K562 (cell line): ENCODE measurements around the gene GTF2A1. TPM values are rescaled to one million over a fixed set of nuclear protein-coding genes. Genes with fewer than 3 reads are reported as not detected.

Experiments used
- ADNP ChIP-seq: fragments of 200-800 bp; sonication (Bioruptor generic); IDR thresholded peaks from 2 replicates; pipeline ENCODE4 v1.6.1; 2016; ENCODE audit warnings: missing genetic modification characterization, missing compliant biosample characterization
- DIDO1 ChIP-seq: fragments of 450-650 bp; IDR thresholded peaks from 2 replicates; pipeline ENCODE4 v1.6.1; 2016; ENCODE audit warnings: low read depth, missing biosample characterization, missing genetic modification characterization
- EP400 ChIP-seq: fragments of 450-650 bp; IDR thresholded peaks from 2 replicates; pipeline ENCODE4 v1.6.1; 2017; ENCODE audit warnings: antibody characterized with exemption, mild to moderate bottlenecking, moderate library complexity
- HDAC3 ChIP-seq: fragments of 450-650 bp; IDR thresholded peaks from 2 replicates; pipeline ENCODE4 v1.6.1; 2018; ENCODE audit warnings: borderline replicate concordance, mild to moderate bottlenecking, moderate library complexity; ENCODE audit not compliant: partially characterized antibody
- NCOA6 ChIP-seq: fragments of 450-650 bp; IDR thresholded peaks from 2 replicates; pipeline ENCODE4 v1.6.1; 2017; ENCODE audit warnings: mild to moderate bottlenecking
- POLR2G ChIP-seq: fragments of 200-400 bp; formaldehyde crosslinking; IDR thresholded peaks from 2 replicates; pipeline ENCODE4 v1.6.1; 2017; ENCODE audit warnings: low read depth, mild to moderate bottlenecking, antibody characterized with exemption, low read length, moderate library complexity
- TRIM28 ChIP-seq: fragments of 450-650 bp; IDR thresholded peaks from 2 replicates; pipeline ENCODE4 v1.6.1; 2017
- UBTF ChIP-seq, 2 experiments: IDR thresholded peaks; 2 replicates each; pipeline ENCODE4 v1.6.1; 2012; ENCODE audit warnings: improper control_type of control experiment in 2 of 2, low read depth in 2 of 2, low read length in 2 of 2, borderline replicate concordance in 1 of 2
- polyA plus RNA-seq, 8 experiments: library from polyadenylated mRNA; depleted of rRNA in 4 of 8; stranded (reverse) in 5 of 8; unstranded in 3 of 8; fragments of >200 nt; fragmentation: Nextera tagmentation in 2 of 8; fragmentation: Illumina TruSeq in 1 of 8; extraction: Ambion mirVana in 2 of 8; extraction: Trizol in 1 of 8; gene quantifications; 2 replicates each; pipeline versions ENCODE4 v1.2.1 to v1.2.3, GENCODE V29; 2011 to 2014; ENCODE audit warnings: inconsistent platforms in 1 of 8, missing spikeins in 1 of 8
- total RNA-seq, 7 experiments: library from RNA; depleted of rRNA in 6 of 7; stranded (reverse); fragments of >200 nt in 6 of 7; fragmentation: Illumina TruSeq in 2 of 7; extraction: Trizol in 2 of 7; gene quantifications; 2 replicates each; pipeline versions ENCODE4 v1.2.1 to v1.2.3, GENCODE V29; 2011 to 2021; ENCODE audit warnings: low replicate concordance in 1 of 7
- TF ChIP-seq, protein P1 (sequence below): IDR thresholded peaks from 2 replicates; pipeline ENCODE4 v1.6.1; 2014; ENCODE audit warnings: antibody characterized with exemption
- TF ChIP-seq, protein P2 (sequence below): conservative IDR thresholded peaks from 2 replicates; pipeline ENCODE4 v1.6.1; 2011; ENCODE audit warnings: low read depth, mild to moderate bottlenecking, low read length; ENCODE audit not compliant: control insufficient read depth

The GTF2A1 gene
- total and polyA plus RNA-seq, 9 of the 15 experiments (the other 6 are each of a cell fraction or from before 2014, with no cell fraction given), result 3.4 to 22.8 (median 14.7) TPM

- TF ChIP-seq, protein P1, sequence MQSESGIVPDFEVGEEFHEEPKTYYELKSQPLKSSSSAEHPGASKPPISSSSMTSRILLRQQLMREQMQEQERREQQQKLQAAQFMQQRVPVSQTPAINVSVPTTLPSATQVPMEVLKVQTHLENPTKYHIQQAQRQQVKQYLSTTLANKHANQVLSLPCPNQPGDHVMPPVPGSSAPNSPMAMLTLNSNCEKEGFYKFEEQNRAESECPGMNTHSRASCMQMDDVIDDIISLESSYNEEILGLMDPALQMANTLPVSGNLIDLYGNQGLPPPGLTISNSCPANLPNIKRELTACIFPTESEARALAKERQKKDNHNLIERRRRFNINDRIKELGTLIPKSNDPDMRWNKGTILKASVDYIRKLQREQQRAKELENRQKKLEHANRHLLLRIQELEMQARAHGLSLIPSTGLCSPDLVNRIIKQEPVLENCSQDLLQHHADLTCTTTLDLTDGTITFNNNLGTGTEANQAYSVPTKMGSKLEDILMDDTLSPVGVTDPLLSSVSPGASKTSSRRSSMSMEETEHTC, result no peak
- no peak for TF ChIP-seq DIDO1 (tag)
- TF ChIP-seq EP400, result no peak
- no peak for TF ChIP-seq POLR2G
- no peak for TF ChIP-seq NCOA6
- no peak for TF ChIP-seq UBTF (IDR thresholded peaks at IDR 0.05; ENCODE audit: borderline replicate concordance in 1 of 2, low read depth in 2 of 2, low read length in 2 of 2)
- no peak for TF ChIP-seq ADNP (tag)
- no peak for TF ChIP-seq TRIM28
- no peak for TF ChIP-seq HDAC3
- TF ChIP-seq, protein P2, sequence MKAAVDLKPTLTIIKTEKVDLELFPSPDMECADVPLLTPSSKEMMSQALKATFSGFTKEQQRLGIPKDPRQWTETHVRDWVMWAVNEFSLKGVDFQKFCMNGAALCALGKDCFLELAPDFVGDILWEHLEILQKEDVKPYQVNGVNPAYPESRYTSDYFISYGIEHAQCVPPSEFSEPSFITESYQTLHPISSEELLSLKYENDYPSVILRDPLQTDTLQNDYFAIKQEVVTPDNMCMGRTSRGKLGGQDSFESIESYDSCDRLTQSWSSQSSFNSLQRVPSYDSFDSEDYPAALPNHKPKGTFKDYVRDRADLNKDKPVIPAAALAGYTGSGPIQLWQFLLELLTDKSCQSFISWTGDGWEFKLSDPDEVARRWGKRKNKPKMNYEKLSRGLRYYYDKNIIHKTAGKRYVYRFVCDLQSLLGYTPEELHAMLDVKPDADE, result no peak
Measured at GRCh38 chr14:81206115-81206514, 14.6 kb downstream of the GTF2A1 start (continued).
